Heart left ventricle (tissue), 16 donors: ENCODE results near the gene KCNJ6. TPM values are rescaled to one million over a fixed set of nuclear protein-coding genes. Genes with fewer than 3 reads are reported as not detected.

Source experiments
- ATAC-seq, 4 donors: fragments of 200-7000 bp; cut with Tn5 transposase; one replicate each; pipeline ENCODE4 v1.9.1; 2020 to 2022; ENCODE audit warnings: moderate library complexity in 4 of 4, mild to moderate bottlenecking in 3 of 4, moderate number of reproducible peaks in 1 of 4
- DNase-seq, 5 donors: peaks; one replicate each; pipeline ENCODE4 v3.0.0-alpha.2; 2020
- H3K27ac ChIP-seq, 12 donors: fragments of 200-600 bp; sonication (generic) in 4 of 12; one replicate each; pipeline versions ENCODE4 v1.5.0 to v1.8.0; 2016 to 2022; ENCODE audit warnings: mild to moderate bottlenecking in 2 of 12
- H3K27me3 ChIP-seq, 9 donors: fragments of 200-600 bp; sonication (generic) in 2 of 9; one replicate each; pipeline versions ENCODE4 v1.5.1 to v1.8.0; 2016 to 2022; ENCODE audit warnings: mild to moderate bottlenecking in 3 of 9
- H3K36me3 ChIP-seq, 9 donors: fragments of 200-600 bp; sonication (generic) in 2 of 9; one replicate each; pipeline versions ENCODE4 v1.5.0 to v1.8.0; 2018 to 2022; ENCODE audit warnings: mild to moderate bottlenecking in 2 of 9
- H3K4me1 ChIP-seq, 12 donors: fragments of 200-600 bp; sonication (generic) in 4 of 12; one replicate each; pipeline versions ENCODE4 v1.5.0 to v1.8.0; 2016 to 2022; ENCODE audit warnings: mild to moderate bottlenecking in 3 of 12
- H3K4me3 ChIP-seq, 12 donors: fragments of 200-600 bp; sonication (generic) in 4 of 12; one replicate each; pipeline versions ENCODE4 v1.5.0 to v1.8.0; 2017 to 2022; ENCODE audit warnings: mild to moderate bottlenecking in 9 of 12, moderate library complexity in 4 of 12
- H3K9me3 ChIP-seq, 12 donors: fragments of 200-600 bp; sonication (generic) in 4 of 12; one replicate each; pipeline versions ENCODE4 v1.5.0 to v1.8.0; 2016 to 2022; ENCODE audit warnings: mild to moderate bottlenecking in 1 of 12
- POLR2A ChIP-seq, 2 donors: fragments of 450-650 bp; IDR thresholded peaks; one replicate each; pipeline ENCODE4 v1.6.1; 2017; ENCODE audit warnings: antibody characterized with exemption in 2 of 2, mild to moderate bottlenecking in 2 of 2, moderate library complexity in 2 of 2
- WGBS, 4 donors: extraction: QIAGEN DNeasy Blood & Tissue Kit in 2 of 4; methylation state at CpG; one replicate each; pipeline versions ENCODE4 v1.1.5 to v1.1.7; 2013 to 2018; 5-methylcytosine and 5-hydroxymethylcytosine counted together
- intact Hi-C, 10 donors: fragments of 100-400 bp; cut with DNase I; formaldehyde crosslinking; loops; one replicate each; pipeline versions ENCODE4 v1.11.1 to v1.14.2; 2022
- polyA plus RNA-seq, 2 donors: library from polyadenylated mRNA; stranded (reverse); fragments of 200-250 nt; gene quantifications; one replicate each; pipeline ENCODE4 v1.2.3, GENCODE V29; 2013
- total RNA-seq, 9 donors: library from RNA; depleted of rRNA in 2 of 9; stranded (reverse); fragments of >200 nt in 2 of 9; fragmentation: NEBNext Ultra II Directional in 3 of 9; extraction: Animal tissue kit (Norgen Biotek cat#: 25700) in 3 of 9; gene quantifications; one replicate each; pipeline versions ENCODE4 v1.1.0 to v1.2.4, GENCODE V29; 2016 to 2023
- TF ChIP-seq, protein P1 (sequence below), 12 donors: fragments of 200-600 bp; sonication (generic) in 4 of 12; IDR thresholded peaks; one replicate each; pipeline versions ENCODE4 v1.5.0 to v1.8.0; 2018 to 2022; ENCODE audit warnings: antibody characterized with exemption in 12 of 12, mild to moderate bottlenecking in 5 of 12
- donor health status: ischemic (EF 13 %, LVEDD 7.1; RV severe dilation, severe dysfunction).
- donor health status: healthy with polysubstance abuse.
- donor health status: DM: no; HTN: yes; CAD: no.
- donor health status: DM: no; HTN: no; CAD: no.
- donor health status: ischemic (EF 25% LVEDD 6.9; RV normal size, moderate dysfunction).
- donor health status: ischemic (EF 25% LVEDD 5.7; RV mildly dilated, moderate dysfunction).
- donor health status: healthy.
- donor health status: DM: yes; HTN: yes; CAD: no.
- donor health status: ischemic (EF 35%, LVEDD 5.7; RV mildly dilated, moderate dysfunction).
- donor health status: nonischemic (EF 11% LVEDD 7.7; RV severe dilation, severe dysfunction).
- donor health status: DM: yes; HTN: yes; CAD: no.
- donor health status: PGD.
- donor health status: ischemic (EF 29% LVEDD 5.4; RV normal size, mild dysfunction).
- donor health status: nonischemic (EF 23%, LVEDD 6.1; RV moderate dilation, normal function).

KCNJ6 gene
- total and polyA plus RNA-seq, 11 donors: not detected

DNA sequence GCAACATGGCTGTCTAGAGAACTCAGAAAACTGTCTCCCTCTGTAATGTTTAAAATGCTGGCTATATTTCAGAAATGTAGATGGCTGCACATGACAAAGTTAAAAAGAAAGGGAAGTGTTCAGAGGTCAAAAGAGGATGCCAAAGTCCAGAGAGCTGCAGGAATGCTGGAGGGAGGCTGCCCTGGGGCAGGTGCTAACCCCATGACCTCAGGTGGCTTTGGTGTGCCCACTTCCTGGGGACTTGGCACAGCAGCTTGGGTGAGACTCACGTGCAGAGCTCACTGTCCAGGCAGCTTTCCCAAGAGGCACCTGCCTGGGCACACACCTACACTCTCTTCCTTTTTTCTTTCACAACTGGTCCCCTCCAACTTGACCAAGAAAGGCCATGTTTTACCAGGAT lies 256.4 kb downstream of the KCNJ6 start:
- Histone ChIP-seq H3K4me1 (peaks cover 0 to 19% (median 7%) of the 10 kb centered on the region in 12 donors), H3K27ac (peak overlapping the region in 1 of 12 donors; percentile 76), H3K27me3 (no peaks in the 10 kb centered on the region), H3K9me3 (no peaks in the 10 kb centered on the region), H3K36me3 (no peaks in the 10 kb centered on the region), H3K4me3 (no peak overlapping the region)
- ATAC-seq (no peak), DNase-seq (peak in 1 of 5 donors; percentile 10)
- WGBS, 4 donors: 73 to 100% (median 84%) methylated on average over 1 of the region's 1 CpG
- TF ChIP-seq POLR2A (IDR thresholded peaks at IDR 0.05): no peak
- TF ChIP-seq, protein P1, sequence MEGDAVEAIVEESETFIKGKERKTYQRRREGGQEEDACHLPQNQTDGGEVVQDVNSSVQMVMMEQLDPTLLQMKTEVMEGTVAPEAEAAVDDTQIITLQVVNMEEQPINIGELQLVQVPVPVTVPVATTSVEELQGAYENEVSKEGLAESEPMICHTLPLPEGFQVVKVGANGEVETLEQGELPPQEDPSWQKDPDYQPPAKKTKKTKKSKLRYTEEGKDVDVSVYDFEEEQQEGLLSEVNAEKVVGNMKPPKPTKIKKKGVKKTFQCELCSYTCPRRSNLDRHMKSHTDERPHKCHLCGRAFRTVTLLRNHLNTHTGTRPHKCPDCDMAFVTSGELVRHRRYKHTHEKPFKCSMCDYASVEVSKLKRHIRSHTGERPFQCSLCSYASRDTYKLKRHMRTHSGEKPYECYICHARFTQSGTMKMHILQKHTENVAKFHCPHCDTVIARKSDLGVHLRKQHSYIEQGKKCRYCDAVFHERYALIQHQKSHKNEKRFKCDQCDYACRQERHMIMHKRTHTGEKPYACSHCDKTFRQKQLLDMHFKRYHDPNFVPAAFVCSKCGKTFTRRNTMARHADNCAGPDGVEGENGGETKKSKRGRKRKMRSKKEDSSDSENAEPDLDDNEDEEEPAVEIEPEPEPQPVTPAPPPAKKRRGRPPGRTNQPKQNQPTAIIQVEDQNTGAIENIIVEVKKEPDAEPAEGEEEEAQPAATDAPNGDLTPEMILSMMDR (IDR thresholded peaks at IDR 0.05): no peak
- intact Hi-C loops: no loop called here

DNA sequence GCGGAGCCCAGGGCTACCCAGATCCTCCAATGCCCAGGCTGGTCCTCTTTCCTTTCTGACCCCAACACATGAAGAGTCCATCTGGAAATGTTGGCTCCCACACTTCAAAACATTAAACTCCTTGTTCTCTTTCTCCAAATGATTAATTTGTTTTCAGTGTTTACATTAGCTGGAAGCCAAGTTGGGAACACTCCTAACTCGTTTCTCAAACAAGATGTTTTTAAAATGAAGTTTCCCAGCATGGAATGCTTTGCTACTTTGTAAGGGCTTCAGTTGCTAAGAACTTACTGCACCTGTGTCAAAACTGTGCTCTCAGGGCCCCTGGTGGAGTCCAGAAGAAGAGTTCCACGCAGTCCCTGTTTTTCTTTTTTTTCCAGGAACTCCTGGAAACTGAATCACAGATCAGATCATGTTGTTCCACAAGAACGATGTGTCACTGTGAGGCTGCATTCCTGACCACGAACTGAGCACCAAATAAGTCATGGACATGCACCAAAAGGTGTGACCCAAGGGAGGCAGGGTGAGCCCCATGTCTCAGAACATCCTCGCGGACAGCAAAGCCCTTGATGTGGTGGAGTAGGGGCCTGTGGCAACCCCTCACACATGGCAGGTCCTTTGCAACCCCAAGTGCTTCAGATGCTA lies 257.3 kb downstream of the KCNJ6 start:
- Histone ChIP-seq H3K9me3 (no peaks in the 10 kb centered on the region), H3K36me3 (no peaks in the 10 kb centered on the region), H3K4me3 (no peak overlapping the region), H3K27ac (peak overlapping the region in 3 of 12 donors; percentile 13 to 76 (median 27)), H3K27me3 (no peaks in the 10 kb centered on the region), H3K4me1 (peaks cover 0 to 19% (median 7%) of the 10 kb centered on the region in 12 donors)
- DNase-seq (no peak), ATAC-seq (peak; percentile 37 to 58 (median 50))
- 52 to 64% (median 59%) methylated on average over 7 of the region's 7 CpGs for WGBS, 4 donors
- intact Hi-C loops: no loop called here
- TF ChIP-seq, protein P1 (IDR thresholded peaks at IDR 0.05): peak in 4 of 12 donors; percentile 23 to 26 (median 24)
- TF ChIP-seq POLR2A (IDR thresholded peaks at IDR 0.05): no peak

DNA sequence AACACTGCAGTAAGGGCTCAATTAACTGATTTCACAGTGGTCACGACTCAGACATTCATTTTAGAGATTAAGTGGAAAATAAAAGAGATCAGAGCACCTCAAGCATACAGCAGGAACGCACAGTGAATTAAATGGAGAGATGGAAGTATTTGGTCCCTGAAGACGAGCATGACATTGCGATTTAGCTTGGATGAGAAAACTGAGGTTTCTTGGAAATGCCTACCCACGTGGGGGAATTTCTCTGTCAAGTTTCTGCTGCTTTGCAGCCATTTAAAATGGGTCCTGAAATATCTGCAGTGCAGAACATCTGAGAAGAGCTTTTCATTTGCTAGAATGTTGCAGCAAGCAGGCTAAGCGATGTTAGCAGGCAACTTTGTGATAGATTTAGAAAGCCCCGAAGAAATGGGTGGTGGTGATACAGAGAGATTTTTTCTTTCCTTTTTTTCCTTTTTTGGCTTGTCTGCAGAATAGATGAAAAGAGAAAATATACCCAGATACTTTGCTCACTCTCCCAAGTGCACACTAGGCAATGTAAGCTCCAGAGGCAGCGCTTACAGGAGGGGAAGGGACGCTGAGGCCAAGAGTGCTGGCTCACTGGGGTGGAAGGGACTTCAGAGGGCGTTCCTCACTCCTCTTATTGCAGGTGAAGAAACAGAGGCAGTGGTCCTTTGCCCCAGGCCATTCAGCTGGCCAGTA lies 258.0 kb downstream of the KCNJ6 start:
- H3K36me3 ChIP-seq: no peaks in the 10 kb centered on the region
- no peak overlapping the region for H3K4me3 ChIP-seq
- ATAC-seq (peak in 1 of 4 donors; percentile 11), DNase-seq (no peak)
- no peak for TF ChIP-seq POLR2A (IDR thresholded peaks at IDR 0.05)
- TF ChIP-seq, protein P1 (IDR thresholded peaks at IDR 0.05): no peak
- WGBS, 4 donors: 63 to 71% (median 66%) methylated on average over 10 of the region's 10 CpGs
- intact Hi-C loops: no loop called here
- H3K27me3 ChIP-seq: no peaks in the 10 kb centered on the region
- peak overlapping the region in 1 of 12 donors; percentile 76 for H3K27ac ChIP-seq
- H3K4me1 ChIP-seq: peaks cover 0 to 19% (median 7%) of the 10 kb centered on the region in 12 donors
- H3K9me3 ChIP-seq: no peaks in the 10 kb centered on the region

DNA sequence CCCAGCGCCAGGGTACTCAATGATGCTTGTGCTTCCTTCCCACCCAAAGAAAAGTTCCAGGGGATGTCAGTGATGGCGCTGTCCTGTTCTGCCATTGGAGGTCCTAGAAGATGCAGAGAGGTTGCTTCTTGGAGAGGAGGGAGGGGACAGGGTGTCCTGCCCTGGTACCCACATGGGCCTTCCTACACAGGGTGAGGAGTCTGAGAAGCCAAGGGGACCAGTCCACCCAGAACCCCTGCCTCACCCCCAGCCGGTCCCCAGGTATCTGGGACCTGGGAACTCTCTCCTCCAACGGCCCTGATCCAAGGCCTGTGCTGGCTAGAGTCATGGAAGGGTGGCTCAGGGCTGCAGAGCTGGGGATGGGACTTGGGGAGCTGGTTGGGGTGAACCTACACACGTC lies 259.4 kb downstream of the KCNJ6 start:
- DNase-seq (no peak), ATAC-seq (no peak)
- H3K4me3 ChIP-seq: no peak overlapping the region
- H3K36me3 ChIP-seq: no peaks in the 10 kb centered on the region
- no peak for TF ChIP-seq POLR2A (IDR thresholded peaks at IDR 0.05)
- H3K27me3 ChIP-seq: peaks cover 0 to 7% (median 0%) of the 10 kb centered on the region in 9 donors
- intact Hi-C loops: no loop called here
- H3K9me3 ChIP-seq: no peaks in the 10 kb centered on the region
- no peak overlapping the region for H3K27ac ChIP-seq
- H3K4me1 ChIP-seq: peaks cover 0 to 19% (median 7%) of the 10 kb centered on the region in 12 donors
- 90 to 98% (median 93%) methylated on average over 4 to 5 of the region's 5 CpGs for WGBS, 4 donors
